DMS153 treated with DMSO at 0.1 percent for 48 hours (cell line): Measurements from ENCODE around the gene P4HTM.

Experiments
- DNase-seq: peaks from one replicate; lab custom pipeline; 2025; ENCODE audit not compliant: unreplicated experiment; lab: John Stamatoyannopoulos, UW

Gene P4HTM

DNA sequence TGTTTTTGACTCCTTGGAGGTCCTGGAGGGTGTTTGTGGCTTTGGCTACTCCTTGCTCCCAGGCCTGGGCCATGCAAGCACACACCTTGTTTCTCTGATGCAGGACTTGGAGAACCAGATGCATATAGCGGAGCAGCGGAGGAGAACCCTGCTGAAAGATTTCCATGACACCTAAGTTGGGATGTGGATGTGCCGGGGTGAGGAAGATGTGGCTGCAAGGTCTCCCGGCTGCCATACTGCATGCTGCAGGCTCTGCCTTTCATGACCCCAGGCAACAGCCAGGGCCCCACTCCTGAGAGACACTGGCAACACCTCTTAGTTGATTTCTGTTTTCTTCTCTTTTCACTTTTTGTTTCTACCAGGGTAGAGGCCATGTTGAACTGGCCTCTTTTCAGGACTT, 6.9 kb upstream of the P4HTM start:
- no peak for DNase-seq

DNA sequence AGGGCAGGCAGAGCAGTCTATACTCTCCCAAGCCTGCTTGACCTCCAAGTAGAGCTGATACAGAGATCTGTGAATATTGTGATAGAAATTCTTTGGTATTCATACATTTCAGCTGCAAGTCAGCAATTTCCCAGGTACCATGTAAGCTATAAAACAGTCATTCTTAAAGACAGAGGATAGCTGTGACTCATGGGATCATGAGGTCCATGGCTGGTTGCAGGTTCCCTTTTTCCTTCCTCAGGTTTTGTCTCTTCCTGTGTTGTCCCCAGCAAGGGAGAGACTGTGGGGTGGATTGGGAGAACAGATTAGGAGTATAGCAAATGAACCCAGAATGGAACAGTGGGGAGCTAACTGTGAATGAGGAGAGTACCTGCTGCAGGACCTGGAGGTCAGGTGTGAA, 5.4 kb upstream of the P4HTM start:
- DNase-seq: no peak

DNA sequence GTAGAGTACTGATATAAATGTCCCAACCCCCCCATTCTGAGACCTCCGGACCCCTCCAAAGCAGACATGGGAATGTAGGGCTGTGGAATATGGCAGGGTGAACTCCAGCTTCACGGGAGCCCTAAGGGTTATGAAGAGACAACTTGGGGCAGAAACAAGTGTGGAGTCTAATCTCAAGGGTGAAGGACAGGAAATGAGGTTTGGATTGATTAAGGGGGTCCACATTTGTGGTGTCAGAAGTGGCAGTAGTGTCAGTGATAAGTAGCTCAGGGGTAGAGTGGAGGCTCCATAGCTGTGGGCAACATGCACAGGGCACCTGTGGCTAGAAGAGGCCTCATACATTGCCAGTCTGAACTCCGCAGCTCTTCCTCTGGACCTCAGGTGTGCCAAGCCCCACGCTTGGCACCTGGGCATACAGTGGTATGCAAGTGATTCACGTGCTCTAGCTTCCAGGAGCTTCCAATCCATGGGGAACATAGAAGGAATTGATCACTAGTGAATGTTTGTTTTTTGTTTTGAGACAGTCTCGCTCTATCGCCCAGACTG, 4.1 kb upstream of the P4HTM start:
- DNase-seq: no peak

DNA sequence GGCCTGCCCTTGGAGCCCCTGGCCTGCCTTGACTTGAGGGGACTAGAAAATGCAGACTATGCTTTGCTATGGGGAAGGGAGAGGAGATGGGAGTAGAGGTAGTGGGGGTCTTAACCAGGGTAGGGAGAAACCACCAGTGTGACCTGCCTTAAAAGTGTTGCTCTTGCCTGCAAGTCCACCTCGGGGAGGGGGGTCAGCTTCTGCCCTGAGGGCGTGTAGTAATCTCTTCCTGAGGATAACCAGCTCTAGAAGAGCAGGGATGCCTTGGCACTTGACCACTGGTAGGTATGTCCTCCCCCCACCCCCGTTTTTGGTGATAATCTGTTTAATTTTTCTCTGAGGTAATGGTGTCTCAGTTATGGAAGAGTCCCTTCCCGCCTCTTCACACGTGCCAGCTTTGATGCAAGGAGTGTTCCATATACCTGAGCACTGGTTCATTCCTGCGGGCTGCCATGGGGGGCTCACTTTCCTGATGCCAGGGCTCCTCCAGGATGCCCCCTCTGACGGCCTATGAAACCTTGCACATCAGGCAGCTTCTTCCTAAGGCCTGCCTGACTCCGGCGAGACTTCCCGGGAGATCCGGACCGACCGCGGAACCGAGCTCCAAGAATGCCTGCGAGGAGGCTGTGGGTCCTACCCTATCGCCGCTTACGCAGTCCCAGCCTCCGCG, 780 bp upstream of the P4HTM start:
- no peak for DNase-seq

- no peak for DNase-seq
Measured at GRCh38 chr3:48990636-48991469, 812 bp downstream of the P4HTM start.

DNA sequence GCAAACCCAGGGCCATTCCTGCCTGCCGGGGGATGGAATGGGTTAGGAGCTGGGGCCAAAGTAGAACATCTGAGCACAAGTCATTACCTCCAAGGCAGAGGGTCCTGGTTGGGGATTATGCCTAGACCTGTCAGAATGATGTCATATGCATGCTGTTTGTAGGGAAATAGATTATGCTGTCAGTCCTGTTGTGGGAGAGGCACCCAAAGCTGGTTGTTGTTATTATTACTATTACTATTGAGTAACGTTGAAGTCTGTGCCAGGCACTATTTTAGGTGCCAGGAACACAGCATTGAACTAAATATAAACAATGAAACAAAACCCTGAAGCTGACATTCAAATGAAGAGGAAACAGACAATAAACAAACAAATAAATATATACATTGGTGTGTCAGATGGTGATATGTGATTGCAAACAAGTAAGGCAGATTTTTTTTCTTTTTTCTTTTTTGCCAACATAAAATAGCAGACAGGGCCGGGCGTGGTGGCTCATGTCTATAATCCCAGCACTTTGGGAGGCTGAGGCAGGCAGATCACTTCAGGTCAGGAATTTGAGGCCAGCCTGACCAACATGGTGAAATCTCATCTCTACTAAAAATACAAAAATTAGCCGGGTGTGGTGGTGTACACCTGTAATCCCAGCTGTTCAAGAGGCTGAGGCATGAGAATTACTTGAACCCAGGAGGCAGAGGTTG, 2.0 kb downstream of the P4HTM start:
- no peak for DNase-seq

- no peak for DNase-seq
Measured at GRCh38 chr3:48993834-48994233, 3.8 kb downstream of the P4HTM start.

- no peak for DNase-seq
Measured at GRCh38 chr3:48996640-48997039, 6.6 kb downstream of the P4HTM start.

DNA sequence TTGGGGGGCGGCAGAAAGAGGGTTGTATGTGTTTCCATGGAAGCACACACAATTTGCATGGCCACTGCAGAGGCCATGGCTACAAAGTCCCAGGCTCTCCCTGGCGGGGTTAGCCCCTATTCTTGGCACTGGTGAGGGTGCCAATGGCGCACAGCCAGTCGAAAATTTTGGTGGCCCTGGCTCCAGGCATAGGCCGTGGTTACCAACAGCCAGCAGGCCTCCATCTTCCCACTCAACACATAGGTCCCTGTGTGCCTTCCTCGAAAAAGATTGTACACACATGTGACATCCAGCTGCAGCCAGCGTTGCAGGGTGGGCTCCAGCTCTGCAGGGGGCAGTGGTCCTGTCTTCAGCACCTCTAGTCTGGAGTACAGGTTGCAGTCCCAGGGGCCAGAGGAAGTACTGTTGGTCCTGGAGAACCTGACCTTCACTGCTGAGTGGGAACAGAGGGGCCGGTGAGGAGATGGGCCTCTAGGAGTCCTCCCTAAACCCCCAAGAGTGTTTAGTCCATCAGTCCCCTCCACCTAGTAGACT, 7.1 kb downstream of the P4HTM start:
- DNase-seq: no peak

DNA sequence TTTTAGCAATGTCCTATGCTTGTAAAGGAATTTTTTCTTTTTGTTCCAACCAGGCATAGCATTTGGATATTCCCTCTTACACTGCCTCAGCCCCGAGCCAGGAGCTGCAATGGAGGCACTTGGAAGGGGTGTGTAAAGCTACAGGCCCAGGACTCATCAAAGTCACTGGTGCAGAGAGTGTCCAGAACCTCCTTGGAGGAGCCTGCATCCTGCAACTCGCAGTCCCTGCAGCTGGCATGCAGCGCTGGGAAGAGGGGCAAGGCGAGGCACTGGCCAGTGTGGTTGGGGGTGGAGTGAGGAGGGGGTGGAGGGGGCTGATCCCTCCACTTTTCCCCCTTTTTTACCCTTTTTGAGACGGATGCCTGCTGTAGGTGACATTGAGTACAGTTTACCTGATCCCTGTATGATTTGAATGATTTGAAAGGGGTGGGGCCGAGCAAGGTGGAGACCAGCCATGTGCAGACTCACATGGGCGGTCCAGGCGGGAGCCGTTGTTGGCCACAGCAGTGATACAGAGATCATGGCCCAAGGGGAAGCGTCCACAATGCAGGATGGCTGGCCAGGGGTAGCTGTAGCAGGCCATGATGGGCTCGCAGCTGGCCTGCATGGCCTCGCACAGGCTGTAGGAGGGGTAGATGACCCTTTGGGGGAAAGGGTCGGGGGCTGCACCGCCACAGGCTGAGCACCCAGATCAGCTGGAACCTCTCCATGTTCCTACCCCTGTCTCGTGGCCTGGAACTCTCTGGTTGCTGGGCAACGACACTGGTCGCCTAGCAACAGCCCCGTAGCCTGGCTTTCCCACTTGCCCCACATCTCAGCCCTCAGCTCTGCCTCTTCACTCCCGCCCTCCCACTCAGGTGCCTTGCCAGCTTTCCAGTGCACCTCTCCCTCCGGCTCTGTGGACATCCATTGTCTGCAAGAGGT, 7.9 kb downstream of the P4HTM start:
- DNase-seq: no peak

DNA sequence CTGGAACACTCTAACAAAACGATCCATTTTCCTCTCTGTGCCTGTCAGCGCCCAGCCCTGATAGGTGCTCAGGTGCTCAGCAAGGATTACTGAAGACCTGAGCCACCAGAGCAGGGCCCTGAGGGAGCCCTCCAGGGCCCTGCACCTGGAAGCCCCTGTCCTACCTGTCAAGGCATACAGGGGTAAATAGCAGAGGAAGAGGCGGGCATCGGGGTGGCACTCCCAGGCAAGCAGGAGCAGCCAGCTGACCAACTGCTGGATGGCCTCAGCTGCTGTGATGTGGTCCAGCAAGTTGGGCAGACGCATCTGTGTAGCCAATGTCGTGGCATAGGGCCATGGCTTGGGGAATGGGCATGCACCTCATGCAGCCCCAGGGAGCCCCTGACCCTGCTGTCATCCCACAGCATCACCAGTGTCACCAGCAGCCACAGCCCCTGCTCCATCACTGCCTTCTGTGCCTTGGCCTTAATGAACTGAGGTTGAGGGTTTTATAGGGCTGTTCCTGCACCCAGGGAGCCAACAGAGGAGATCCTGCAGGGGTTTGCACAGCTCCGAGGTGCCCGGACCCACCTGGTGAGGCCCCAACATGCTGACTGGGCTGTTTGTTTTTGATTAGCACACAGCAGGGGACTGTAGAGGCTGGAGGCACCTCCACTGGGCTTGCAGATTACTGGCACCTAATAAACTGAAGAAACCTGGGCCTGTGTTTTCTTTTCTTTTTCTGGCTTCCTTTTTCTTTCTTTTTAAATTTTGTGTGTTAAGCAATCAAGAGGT, 9.2 kb downstream of the P4HTM start:
- no peak for DNase-seq

GRCh38 chr3:49001155-49001554, 11.1 kb downstream of the P4HTM start:
- DNase-seq: no peak

GRCh38 chr3:49004352-49005302, 14.6 kb downstream of the P4HTM start:
- no peak for DNase-seq

DNA sequence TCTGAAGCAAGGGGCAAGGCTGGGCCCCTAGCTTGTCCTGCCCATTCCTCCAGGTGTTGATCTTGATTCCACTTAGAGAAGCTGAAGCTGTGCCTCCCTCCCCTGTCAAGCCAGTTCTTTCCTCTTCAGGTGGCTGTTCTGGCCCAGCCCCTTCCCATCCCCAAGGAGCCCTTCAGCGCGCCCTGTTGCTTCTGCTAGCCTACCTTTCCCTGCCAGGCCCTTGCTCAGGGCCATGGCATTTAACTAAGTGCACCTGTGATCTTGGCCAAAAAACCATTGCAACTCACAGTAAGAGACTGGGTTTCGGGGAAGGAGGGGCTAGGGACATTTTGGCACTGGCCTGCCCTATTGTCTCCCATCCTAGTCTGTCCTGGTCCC, 15.3 kb downstream of the P4HTM start:
- DNase-seq: no peak

GRCh38 chr3:49005998-49006397, 16.0 kb downstream of the P4HTM start:
- DNase-seq: no peak

- no peak for DNase-seq
Measured at GRCh38 chr3:49006408-49007067, 16.5 kb downstream of the P4HTM start.

GRCh38 chr3:49007068-49007770, 17.2 kb downstream of the P4HTM start, which contains the start of gene WDR6:
Gene WDR6 (plus strand): TSS chr3:49007391. CDS start chr3:49007432, 41 bp downstream.
- peak; percentile 62 for DNase-seq
